Heart right ventricle (tissue), 16 donors: Measurements from ENCODE around the gene EIF3L. TPM values are rescaled to one million over a fixed set of nuclear protein-coding genes. Genes with fewer than 3 reads are reported as not detected.

Source experiments
- ATAC-seq, 8 donors: fragments of 200-7000 bp; cut with Tn5 transposase; one replicate each; pipeline ENCODE4 v1.9.1; 2020; ENCODE audit warnings: mild to moderate bottlenecking in 8 of 8, moderate library complexity in 8 of 8, moderate number of reproducible peaks in 1 of 8
- DNase-seq, 2 donors: peaks; one replicate each; pipeline ENCODE4 v3.0.0-alpha.2; 2020
- H3K27ac ChIP-seq, 10 donors: fragments of 200-600 bp; sonication (generic) in 2 of 10; one replicate each; pipeline versions ENCODE4 v1.5.0 to v1.8.0; 2020 to 2022; ENCODE audit warnings: mild to moderate bottlenecking in 3 of 10
- H3K27me3 ChIP-seq, 7 donors: fragments of 200-600 bp; one replicate each; pipeline ENCODE4 v1.8.0; 2021 to 2022; ENCODE audit warnings: mild to moderate bottlenecking in 2 of 7
- H3K36me3 ChIP-seq, 9 donors: fragments of 200-600 bp; sonication (generic) in 1 of 9; one replicate each; pipeline versions ENCODE4 v1.5.0 to v1.8.0; 2020 to 2022; ENCODE audit warnings: mild to moderate bottlenecking in 2 of 9
- H3K4me1 ChIP-seq, 9 donors: fragments of 200-600 bp; sonication (generic) in 1 of 9; one replicate each; pipeline versions ENCODE4 v1.5.0 to v1.8.0; 2020 to 2022; ENCODE audit warnings: mild to moderate bottlenecking in 4 of 9
- H3K4me3 ChIP-seq, 10 donors: fragments of 200-600 bp; sonication (generic) in 2 of 10; one replicate each; pipeline versions ENCODE4 v1.5.0 to v1.8.0; 2020 to 2022; ENCODE audit warnings: mild to moderate bottlenecking in 7 of 10, moderate library complexity in 2 of 10
- H3K9me3 ChIP-seq, 11 donors: fragments of 200-600 bp in 10 of 11; sonication (generic) in 2 of 11; one replicate each; pipeline versions ENCODE4 v1.5.0 to v1.8.0; 2013 to 2022; ENCODE audit warnings: mild to moderate bottlenecking in 2 of 11, control low read depth in 1 of 11, moderate library complexity in 1 of 11
- WGBS, 2 donors: extraction: QIAGEN DNeasy Blood & Tissue Kit; methylation state at CpG; one replicate each; pipeline ENCODE4 v1.1.7; 2013; ENCODE audit warnings: inconsistent platforms in 1 of 2; 5-methylcytosine and 5-hydroxymethylcytosine counted together
- intact Hi-C, 10 donors: fragments of 100-400 bp; cut with DNase I; formaldehyde crosslinking; loops; one replicate each; pipeline versions ENCODE4 v1.11.1 to v1.14.2; 2022
- polyA plus RNA-seq, 2 donors: library from polyadenylated mRNA; stranded (reverse); fragments of 200-250 nt; gene quantifications; one replicate each; pipeline ENCODE4 v1.2.3, GENCODE V29; 2013
- total RNA-seq, 10 donors: library from RNA; stranded (reverse); fragmentation: NEBNext Ultra II Directional in 3 of 10; extraction: Animal tissue kit (Norgen Biotek cat#: 25700) in 3 of 10; gene quantifications; one replicate each; pipeline versions ENCODE4 v1.2.1 to v1.2.4, GENCODE V29; 2021 to 2023
- TF ChIP-seq, protein P1 (sequence below), 9 donors: fragments of 200-600 bp; sonication (generic) in 2 of 9; IDR thresholded peaks; one replicate each; pipeline versions ENCODE4 v1.5.0 to v1.8.0; 2021 to 2022; ENCODE audit warnings: antibody characterized with exemption in 9 of 9, mild to moderate bottlenecking in 5 of 9, moderate library complexity in 1 of 9
- donor health status: Arrhythmogenic right ventricular cardiomyopathy.
- donor health status: ischemic (EF 13 %, LVEDD 7.1; RV severe dilation, severe dysfunction).
- donor health status: healthy with polysubstance abuse.
- donor health status: DM: no; HTN: yes; CAD: no.
- donor health status: DM: no; HTN: no; CAD: no.
- donor health status: ischemic (EF 25% LVEDD 6.9; RV normal size, moderate dysfunction).
- donor health status: ischemic (EF 25% LVEDD 5.7; RV mildly dilated, moderate dysfunction).
- donor health status: healthy.
- donor health status: DM: yes; HTN: yes; CAD: no.
- donor health status: Ischemic cardiomyopathy.
- donor health status: ischemic (EF 35%, LVEDD 5.7; RV mildly dilated, moderate dysfunction).
- donor health status: nonischemic (EF 11% LVEDD 7.7; RV severe dilation, severe dysfunction).
- donor health status: DM: yes; HTN: yes; CAD: no.
- donor health status: PGD.
- donor health status: ischemic (EF 29% LVEDD 5.4; RV normal size, mild dysfunction).
- donor health status: nonischemic (EF 23%, LVEDD 6.1; RV moderate dilation, normal function).

The EIF3L gene
- total and polyA plus RNA-seq, 12 donors: 135 to 489 (median 428) TPM

DNA sequence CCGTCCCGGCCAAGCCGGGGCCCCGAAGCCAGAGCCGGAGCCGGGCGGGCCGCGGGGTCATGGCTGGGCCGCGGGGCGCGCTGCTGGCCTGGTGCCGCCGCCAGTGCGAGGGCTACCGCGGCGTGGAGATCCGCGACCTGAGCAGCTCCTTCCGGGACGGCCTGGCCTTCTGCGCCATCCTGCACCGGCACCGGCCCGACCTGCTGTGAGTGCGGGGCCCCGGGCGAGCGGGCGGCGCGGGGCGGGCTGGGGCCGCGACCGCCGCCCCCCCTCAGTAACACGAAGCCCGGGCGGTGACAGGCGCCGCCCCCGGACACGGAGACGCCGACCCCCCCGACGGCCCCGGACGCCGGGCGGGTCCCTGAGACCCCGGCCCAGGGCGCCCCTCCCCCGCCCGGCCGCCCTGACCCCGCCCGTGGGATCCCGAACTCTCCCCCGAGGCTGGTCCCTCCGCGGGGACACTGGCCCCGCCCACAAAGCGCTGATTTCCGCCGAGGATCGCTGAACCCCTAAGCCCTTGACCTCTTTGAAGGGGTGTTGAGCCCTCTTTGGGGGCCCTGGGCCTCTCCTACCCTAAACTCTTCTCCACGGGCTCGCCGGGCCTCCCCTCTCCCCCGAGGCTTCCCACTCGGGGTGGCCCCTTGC lies 57.3 kb downstream of the EIF3L start:
- Histone ChIP-seq H3K4me3 (peak overlapping the region; percentile 48 to 99 (median 70)), H3K4me1 (peaks cover 8 to 51% (median 34%) of the 10 kb centered on the region in 9 donors), H3K36me3 (peaks cover 0 to 3% (median 0%) of the 10 kb centered on the region in 9 donors), H3K9me3 (no peaks in the 10 kb centered on the region), H3K27me3 (no peaks in the 10 kb centered on the region), H3K27ac (peak overlapping the region; percentile 78 to 94 (median 86))
- peak in 3 of 8 donors; percentile 1 to 6 (median 2) for ATAC-seq
- DNase-seq: peak in 1 of 2 donors; percentile 19
- TF ChIP-seq, protein P1, sequence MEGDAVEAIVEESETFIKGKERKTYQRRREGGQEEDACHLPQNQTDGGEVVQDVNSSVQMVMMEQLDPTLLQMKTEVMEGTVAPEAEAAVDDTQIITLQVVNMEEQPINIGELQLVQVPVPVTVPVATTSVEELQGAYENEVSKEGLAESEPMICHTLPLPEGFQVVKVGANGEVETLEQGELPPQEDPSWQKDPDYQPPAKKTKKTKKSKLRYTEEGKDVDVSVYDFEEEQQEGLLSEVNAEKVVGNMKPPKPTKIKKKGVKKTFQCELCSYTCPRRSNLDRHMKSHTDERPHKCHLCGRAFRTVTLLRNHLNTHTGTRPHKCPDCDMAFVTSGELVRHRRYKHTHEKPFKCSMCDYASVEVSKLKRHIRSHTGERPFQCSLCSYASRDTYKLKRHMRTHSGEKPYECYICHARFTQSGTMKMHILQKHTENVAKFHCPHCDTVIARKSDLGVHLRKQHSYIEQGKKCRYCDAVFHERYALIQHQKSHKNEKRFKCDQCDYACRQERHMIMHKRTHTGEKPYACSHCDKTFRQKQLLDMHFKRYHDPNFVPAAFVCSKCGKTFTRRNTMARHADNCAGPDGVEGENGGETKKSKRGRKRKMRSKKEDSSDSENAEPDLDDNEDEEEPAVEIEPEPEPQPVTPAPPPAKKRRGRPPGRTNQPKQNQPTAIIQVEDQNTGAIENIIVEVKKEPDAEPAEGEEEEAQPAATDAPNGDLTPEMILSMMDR (IDR thresholded peaks at IDR 0.05): no peak
- 1% methylated on average over 40 to 75 of the region's 75 CpGs for WGBS, 2 donors
- intact Hi-C loops: loop anchor here in 1 of 10 donors (10.0 kb wide), 1 partner anchor 48 kb away; the partner anchor contains the start of genes C22orf23 and POLR2F

DNA sequence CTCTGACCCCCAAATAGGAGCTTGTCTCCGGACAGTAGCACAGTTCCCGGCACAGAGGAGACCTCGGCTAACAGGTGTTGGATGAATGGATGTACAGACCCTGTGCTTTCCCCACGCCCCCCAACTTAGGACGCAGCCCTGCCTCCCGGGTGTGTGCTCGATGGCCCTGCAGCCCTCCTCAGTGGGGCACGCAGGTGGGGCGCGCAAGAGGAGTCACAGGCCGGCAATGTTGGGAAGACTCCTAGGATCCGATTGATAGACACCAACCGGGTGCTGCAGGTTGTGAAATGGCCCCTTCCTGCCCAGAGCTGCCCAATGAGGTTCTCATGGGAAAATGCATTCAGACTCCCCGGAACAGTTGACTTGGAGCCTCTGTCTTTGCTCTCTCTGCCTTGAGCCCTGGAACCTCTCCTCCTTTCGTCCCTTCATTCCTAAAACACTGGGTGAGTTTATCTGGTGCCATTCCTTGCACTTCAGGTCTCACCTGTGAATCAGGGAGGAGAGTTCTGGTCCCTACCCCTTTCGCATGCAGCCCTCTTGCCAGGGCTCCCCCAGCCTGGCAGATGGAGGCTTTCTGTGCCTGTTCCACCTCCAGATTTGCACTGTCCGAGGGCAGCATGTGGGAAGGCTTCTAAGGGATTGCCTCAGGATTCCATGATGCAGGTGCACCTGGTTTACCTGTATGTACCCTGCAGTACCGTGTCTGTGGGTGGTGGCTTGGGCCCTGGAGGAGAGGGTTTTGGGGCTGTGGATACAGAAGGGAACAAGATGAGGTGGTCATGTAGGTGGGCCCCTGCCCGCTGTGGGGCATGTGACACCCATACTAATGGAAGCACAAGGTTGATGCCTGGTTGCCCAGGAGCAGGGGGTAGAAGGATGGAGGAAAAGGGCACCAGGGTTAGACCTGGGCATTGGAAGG lies 58.1 kb downstream of the EIF3L start:
- peaks cover 0 to 7% (median 0%) of the 10 kb centered on the region in 9 donors for H3K36me3 ChIP-seq
- H3K27me3 ChIP-seq: no peaks in the 10 kb centered on the region
- no peaks in the 10 kb centered on the region for H3K9me3 ChIP-seq
- ATAC-seq (no peak), DNase-seq (no peak)
- peak overlapping the region; percentile 78 to 94 (median 86) for H3K27ac ChIP-seq
- intact Hi-C loops: loop anchor here in 1 of 10 donors (10.0 kb wide), 1 partner anchor 48 kb away; the partner anchor contains the start of genes C22orf23 and POLR2F
- H3K4me1 ChIP-seq: peaks cover 8 to 56% (median 40%) of the 10 kb centered on the region in 9 donors
- WGBS, 2 donors: 39 to 41% methylated on average over 19 of the region's 19 CpGs
- TF ChIP-seq, protein P1 (IDR thresholded peaks at IDR 0.05): no peak
- H3K4me3 ChIP-seq: peak overlapping the region; percentile 48 to 99 (median 70)

DNA sequence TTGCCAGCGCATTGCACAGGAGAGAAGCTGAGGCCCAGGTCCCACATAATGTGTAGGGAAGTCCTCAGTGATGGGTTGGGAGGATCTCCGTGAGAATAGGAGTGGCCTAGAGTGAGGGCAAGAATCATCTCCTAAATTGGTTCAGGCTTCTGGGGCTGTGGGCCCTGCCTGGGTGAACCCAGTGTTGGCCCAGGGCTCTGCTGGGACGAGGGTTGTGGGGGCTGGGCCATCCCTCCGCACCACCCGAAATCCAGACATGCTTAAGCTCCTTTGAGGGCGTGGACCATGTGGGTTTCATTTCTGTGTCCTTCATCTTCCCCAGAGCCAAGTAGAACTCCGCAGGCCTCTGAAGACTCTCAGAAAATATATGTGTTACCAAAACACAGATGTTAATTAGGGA lies 60.5 kb downstream of the EIF3L start:
- DNase-seq (no peak), ATAC-seq (no peak)
- Histone ChIP-seq H3K27ac (no peak overlapping the region), H3K9me3 (no peaks in the 10 kb centered on the region), H3K4me3 (no peak overlapping the region), H3K36me3 (peaks cover 0 to 31% (median 0%) of the 10 kb centered on the region in 9 donors), H3K4me1 (peaks cover 8 to 75% (median 45%) of the 10 kb centered on the region in 9 donors), H3K27me3 (no peaks in the 10 kb centered on the region)
- intact Hi-C loops: loop anchor here in 1 of 10 donors (10.0 kb wide), 1 partner anchor 45 kb away; the partner anchor contains the start of genes C22orf23 and POLR2F
- TF ChIP-seq, protein P1 (IDR thresholded peaks at IDR 0.05): no peak
- 70 to 86% methylated on average over 7 of the region's 7 CpGs for WGBS, 2 donors
